ENCODE measurements around the gene PDE6B. TPM values are rescaled to one million over a fixed set of nuclear protein-coding genes. Genes with fewer than 3 reads are reported as not detected.
"Not testable (repeated sequence)": the region's sequence is repeated elsewhere in the genome, so short reads cannot be mapped to it uniquely, and the experiment has no call there.

Gene PDE6B
- total RNA-seq, 2 experiments from 2014 or later: 8.7 to 11.4 TPM

- ChIA-PET POLR2A (no interaction called here), CTCF (no interaction called here)
Observed at GRCh38 chr4:633976-634598, 8.7 kb downstream of the PDE6B start.

GRCh38 chr4:634599-634985, 9.2 kb downstream of the PDE6B start:
- ChIA-PET CTCF (no interaction called here), POLR2A (no interaction called here)

GRCh38 chr4:635066-635835, 9.9 kb downstream of the PDE6B start:
- CTCF ChIA-PET: not testable (repeated sequence)

DNA sequence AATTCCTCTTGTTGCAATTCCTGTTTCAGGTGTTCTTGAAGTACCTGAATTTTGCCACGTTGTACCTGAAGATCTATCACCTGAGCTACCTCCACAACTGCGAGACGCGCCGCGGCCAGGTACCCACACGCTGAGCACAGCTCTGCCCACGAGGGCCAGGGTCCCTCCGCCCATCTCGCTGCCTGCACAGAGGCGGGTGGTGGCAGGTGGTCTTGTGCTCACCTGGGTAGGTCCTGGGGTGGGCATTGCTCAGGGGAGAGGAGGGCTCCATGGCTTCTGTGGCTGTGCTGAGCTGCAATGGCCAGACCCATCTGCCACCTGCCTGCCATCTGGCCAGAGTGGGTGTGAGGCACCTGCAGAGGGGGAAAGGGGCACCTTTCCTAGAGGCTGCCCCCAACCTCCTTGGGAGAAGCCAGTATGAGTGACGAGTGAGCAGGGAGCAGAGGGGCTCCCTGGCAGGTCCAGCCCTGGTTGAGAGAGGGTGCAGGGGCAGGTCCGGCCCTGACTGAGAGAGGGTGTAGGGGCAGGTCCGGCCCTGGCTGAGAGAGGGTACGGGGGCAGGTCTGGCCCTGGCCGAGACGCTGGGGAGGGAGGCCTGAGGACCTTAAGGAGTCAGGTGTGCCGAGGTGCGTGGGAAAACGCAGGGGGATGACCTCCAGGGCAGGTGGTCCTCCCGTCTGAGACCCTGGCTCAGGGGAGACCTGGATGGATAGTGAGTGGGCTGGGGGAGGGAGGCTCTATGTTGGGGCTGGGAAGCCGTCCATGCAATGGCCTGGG, 10.7 kb downstream of the PDE6B start:
- ChIA-PET CTCF (no interaction called here), POLR2A (no interaction called here)

More at GRCh38 chr4:635066-635835, 9.9 kb downstream of the PDE6B start:
- POLR2A ChIA-PET: not testable (repeated sequence)

- ChIA-PET CTCF (no interaction called here), POLR2A (no interaction called here)
Observed at GRCh38 chr4:636628-637159, 11.3 kb downstream of the PDE6B start.

- ChIA-PET CTCF (no interaction called here), POLR2A (no interaction called here)
Observed at GRCh38 chr4:637536-638280, 12.3 kb downstream of the PDE6B start.

DNA sequence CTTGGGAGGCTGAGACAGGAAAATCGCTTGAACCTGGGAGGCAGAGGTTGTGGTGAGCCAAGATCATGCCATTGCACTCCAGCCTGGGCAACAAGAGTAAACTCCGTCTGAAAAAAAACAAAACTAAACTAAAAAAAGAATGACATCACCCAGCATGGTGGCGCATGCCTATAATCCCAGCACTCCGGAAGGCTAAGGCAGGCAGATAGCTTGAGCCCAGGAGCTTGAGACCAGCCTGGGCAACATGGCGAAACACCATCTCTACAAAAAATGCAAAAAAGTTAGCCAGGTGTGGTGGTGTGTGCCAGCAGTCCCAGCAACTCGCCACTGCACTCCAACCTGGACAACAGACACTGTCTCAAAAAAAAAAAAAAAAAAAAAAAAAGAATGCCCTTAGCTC, 17.0 kb downstream of the PDE6B start:
- POLR2A ChIA-PET, CTCF ChIA-PET: not testable (repeated sequence)

GRCh38 chr4:646460-646859, 21.1 kb downstream of the PDE6B start:
- CTCF ChIA-PET: no interaction called here
- POLR2A ChIA-PET: no interaction called here

GRCh38 chr4:647481-647880, 22.1 kb downstream of the PDE6B start:
- CTCF ChIA-PET: no interaction called here
- POLR2A ChIA-PET: no interaction called here

DNA sequence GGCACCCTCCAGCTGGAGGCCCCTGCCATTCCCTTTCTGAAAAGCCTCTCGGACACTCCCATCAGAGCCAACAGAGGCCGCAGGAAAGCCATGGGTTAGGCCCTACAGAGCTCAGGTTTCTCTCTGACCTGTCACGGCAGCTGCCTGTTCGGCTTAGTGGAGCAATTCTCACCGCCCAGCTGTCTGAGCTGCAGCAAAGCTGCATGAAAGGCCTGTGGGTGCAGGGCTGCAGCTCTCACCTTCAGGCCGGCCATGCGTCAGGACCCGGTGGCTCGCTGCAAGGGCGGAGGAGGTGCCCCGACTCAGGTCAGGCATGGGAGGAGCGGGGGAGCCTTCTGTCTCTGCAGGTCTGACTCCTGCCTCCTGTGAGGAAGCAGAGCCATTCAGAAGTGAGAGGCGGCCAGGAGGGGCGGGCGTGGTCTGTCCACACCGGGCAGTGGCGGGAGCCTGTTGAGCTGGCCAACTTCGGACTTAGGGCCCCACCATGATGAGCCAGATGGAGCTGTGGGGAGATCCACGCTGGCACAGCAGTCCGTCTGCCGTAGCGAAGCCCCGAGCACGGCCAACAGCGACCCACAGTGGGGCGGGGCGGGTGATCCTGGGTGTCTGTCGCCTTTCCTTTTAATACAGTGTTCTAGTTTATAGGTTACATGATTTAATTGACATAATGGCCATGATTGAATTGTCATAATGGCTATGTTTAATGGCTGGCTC, 23.4 kb downstream of the PDE6B start:
- POLR2A ChIA-PET: no interaction called here
- CTCF ChIA-PET: no interaction called here

DNA sequence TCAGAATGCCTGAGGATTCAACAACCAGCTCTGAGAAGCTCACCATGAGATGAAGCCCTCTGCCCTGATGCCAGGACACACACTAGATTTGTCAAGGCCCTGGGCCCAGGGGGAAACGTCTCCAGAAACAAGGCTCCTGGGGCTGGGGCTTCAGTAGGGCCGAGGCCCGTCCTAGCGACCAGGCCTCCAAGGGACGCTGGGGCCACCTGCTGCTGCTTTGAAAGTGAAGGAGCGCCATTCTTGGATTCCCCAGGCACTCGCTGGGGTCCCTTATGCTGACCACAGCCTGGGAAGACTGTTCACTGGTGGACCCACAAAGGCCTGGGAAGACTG, 23.9 kb downstream of the PDE6B start:
- POLR2A ChIA-PET: no interaction called here
- CTCF ChIA-PET: no interaction called here

GRCh38 chr4:649751-650310, 24.5 kb downstream of the PDE6B start:
- CTCF ChIA-PET: no interaction called here
- POLR2A ChIA-PET: interaction anchor here (0.5 kb wide), 1 partner anchor 274 kb away, joined by 3 read pairs; no protein-coding TSS in a partner anchor

GRCh38 chr4:650461-650860, 25.1 kb downstream of the PDE6B start:
- CTCF ChIA-PET: no interaction called here

GRCh38 chr4:650951-651883, 25.8 kb downstream of the PDE6B start:
- ChIA-PET CTCF (no interaction called here), POLR2A (no interaction called here)

More at GRCh38 chr4:650461-650860, 25.1 kb downstream of the PDE6B start:
- POLR2A ChIA-PET: no interaction called here

GRCh38 chr4:651884-652642, 26.7 kb downstream of the PDE6B start:
- ChIA-PET CTCF (no interaction called here), POLR2A (no interaction called here)

- CTCF ChIA-PET: no interaction called here
- POLR2A ChIA-PET: no interaction called here
Observed at GRCh38 chr4:653080-653821, 27.9 kb downstream of the PDE6B start.

All from activated CD8-positive, alpha-beta memory T cell treated with anti-CD3 and anti-CD28 coated beads for 36 hours (primary cell).